GM18511 (cell line): ENCODE measurements around the gene RIIAD1.

Source experiments
- ATAC-seq: cut with Tn5 transposase; IDR thresholded peaks from one replicate; pipeline ENCODE4 v1.9.1; 2021; ENCODE audit warnings: mild to moderate bottlenecking, moderate library complexity; ENCODE audit not compliant: unreplicated experiment

The RIIAD1 gene

GRCh38 chr1:151710187-151710840, 11.0 kb upstream of the RIIAD1 start:
- ATAC-seq = no peak

GRCh38 chr1:151711044-151711800, 10.1 kb upstream of the RIIAD1 start:
- no peak for ATAC-seq

GRCh38 chr1:151711951-151712350, 9.4 kb upstream of the RIIAD1 start:
- ATAC-seq = no peak

- ATAC-seq = no peak
Measured at GRCh38 chr1:151713044-151713443, 8.3 kb upstream of the RIIAD1 start.

- no peak for ATAC-seq
Measured at GRCh38 chr1:151713874-151714273, 7.4 kb upstream of the RIIAD1 start.

GRCh38 chr1:151714820-151715725, 6.2 kb upstream of the RIIAD1 start:
- ATAC-seq = no peak

GRCh38 chr1:151715726-151716404, 5.5 kb upstream of the RIIAD1 start:
- ATAC-seq = no peak

GRCh38 chr1:151716405-151716762, 4.9 kb upstream of the RIIAD1 start:
- ATAC-seq = no peak

- ATAC-seq = no peak
Measured at GRCh38 chr1:151716771-151717631, 4.3 kb upstream of the RIIAD1 start, which contains the start of gene CELF3. CELF3 (minus strand) TSS chr1:151716803; CDS start chr1:151716020, 783 bp downstream.

- ATAC-seq = no peak
Measured at GRCh38 chr1:151718011-151718431, 3.3 kb upstream of the RIIAD1 start.

- ATAC-seq = no peak
Measured at GRCh38 chr1:151718666-151719065, 2.7 kb upstream of the RIIAD1 start.

GRCh38 chr1:151720125-151720524, 1.2 kb upstream of the RIIAD1 start:
- no peak for ATAC-seq

GRCh38 chr1:151720554-151720953, 768 bp upstream of the RIIAD1 start:
- ATAC-seq = no peak

GRCh38 chr1:151721788-151722510, 627 bp downstream of the RIIAD1 start:
- ATAC-seq = no peak

- no peak for ATAC-seq
Measured at GRCh38 chr1:151723726-151724370, 2.5 kb downstream of the RIIAD1 start.

GRCh38 chr1:151728151-151729054, 7.1 kb downstream of the RIIAD1 start:
- ATAC-seq = no peak

GRCh38 chr1:151729157-151729965, 8.0 kb downstream of the RIIAD1 start:
- no peak for ATAC-seq
